ENCODE data around the gene TNFRSF8.

DNA sequence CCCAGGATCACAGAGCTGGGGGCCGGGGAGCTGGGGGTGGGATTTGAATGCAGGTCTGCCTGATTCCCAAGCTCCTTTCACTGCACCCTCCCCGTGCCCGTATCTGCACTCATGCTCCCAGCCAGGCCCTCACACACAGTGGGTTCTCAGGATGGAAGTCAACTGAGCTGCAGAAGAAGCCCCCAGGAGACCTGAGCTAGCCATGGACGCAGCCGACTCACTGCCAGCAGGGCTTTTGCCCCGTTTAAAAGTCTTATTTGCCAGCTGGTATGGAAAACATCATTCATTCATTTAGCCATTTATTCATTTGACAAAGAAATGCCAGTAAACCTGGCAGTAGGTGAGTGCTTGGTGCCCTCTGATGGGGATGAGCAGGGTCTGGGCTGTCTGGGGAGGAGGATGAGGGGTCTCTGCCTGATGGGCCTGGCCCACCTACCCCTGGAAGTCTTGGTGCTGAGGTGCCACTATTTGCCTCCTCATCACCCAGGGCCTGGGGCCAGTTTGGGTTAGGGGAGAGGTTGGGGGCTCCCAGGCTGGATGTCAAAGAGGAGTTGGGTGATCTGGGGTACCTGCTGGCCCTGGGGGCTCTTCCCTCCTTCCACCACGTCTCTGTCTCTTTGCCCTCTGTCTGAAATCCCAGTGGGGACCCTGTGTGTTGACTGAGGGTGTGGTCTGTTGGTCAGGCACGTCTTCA is 106.5 kb downstream of the TNFRSF8 start:
- TF ChIP-seq, protein P1, sequence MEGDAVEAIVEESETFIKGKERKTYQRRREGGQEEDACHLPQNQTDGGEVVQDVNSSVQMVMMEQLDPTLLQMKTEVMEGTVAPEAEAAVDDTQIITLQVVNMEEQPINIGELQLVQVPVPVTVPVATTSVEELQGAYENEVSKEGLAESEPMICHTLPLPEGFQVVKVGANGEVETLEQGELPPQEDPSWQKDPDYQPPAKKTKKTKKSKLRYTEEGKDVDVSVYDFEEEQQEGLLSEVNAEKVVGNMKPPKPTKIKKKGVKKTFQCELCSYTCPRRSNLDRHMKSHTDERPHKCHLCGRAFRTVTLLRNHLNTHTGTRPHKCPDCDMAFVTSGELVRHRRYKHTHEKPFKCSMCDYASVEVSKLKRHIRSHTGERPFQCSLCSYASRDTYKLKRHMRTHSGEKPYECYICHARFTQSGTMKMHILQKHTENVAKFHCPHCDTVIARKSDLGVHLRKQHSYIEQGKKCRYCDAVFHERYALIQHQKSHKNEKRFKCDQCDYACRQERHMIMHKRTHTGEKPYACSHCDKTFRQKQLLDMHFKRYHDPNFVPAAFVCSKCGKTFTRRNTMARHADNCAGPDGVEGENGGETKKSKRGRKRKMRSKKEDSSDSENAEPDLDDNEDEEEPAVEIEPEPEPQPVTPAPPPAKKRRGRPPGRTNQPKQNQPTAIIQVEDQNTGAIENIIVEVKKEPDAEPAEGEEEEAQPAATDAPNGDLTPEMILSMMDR (IDR thresholded peaks at IDR 0.05; ENCODE audit: insufficient read depth, low read length, poor library complexity, severe bottlenecking), result no peak
- TF ChIP-seq EZH2phosphoT487 (conservative IDR thresholded peaks at IDR 0.05; ENCODE audit: low read length), result no peak

Measured in SU-DHL-6 (cell line).